Trophoblast cell (in vitro differentiated cells and primary cell): ENCODE measurements around the gene FAM3D.

ENCODE experiments used
- DNase-seq, 2 donors: peaks; one replicate each; pipeline ENCODE4 v3.0.0-alpha.2; 2016
- H2AFZ ChIP-seq: 2 replicates; pipeline ENCODE4 v1.6.1; 2013; ENCODE audit warnings: low read length, moderate library complexity, mild to moderate bottlenecking; ENCODE audit not compliant: insufficient read depth, poor library complexity
- H2AK5ac ChIP-seq: 2 replicates; pipeline ENCODE4 v1.6.1; 2013; ENCODE audit warnings: mild to moderate bottlenecking, low read length
- H2BK120ac ChIP-seq: 2 replicates; pipeline ENCODE4 v1.6.1; 2013; ENCODE audit warnings: low read length, mild to moderate bottlenecking, moderate library complexity; ENCODE audit not compliant: insufficient read depth, poor library complexity
- H2BK12ac ChIP-seq: 2 replicates; pipeline ENCODE4 v1.6.1; 2013; ENCODE audit warnings: mild to moderate bottlenecking, low read length, moderate library complexity
- H2BK5ac ChIP-seq: 2 replicates; pipeline ENCODE4 v1.6.1; 2013; ENCODE audit warnings: low read length, low read depth, moderate library complexity, mild to moderate bottlenecking; ENCODE audit not compliant: poor library complexity
- H3K14ac ChIP-seq: 2 replicates; pipeline ENCODE4 v1.6.1; 2013; ENCODE audit warnings: mild to moderate bottlenecking, low read length
- H3K18ac ChIP-seq: 2 replicates; pipeline ENCODE4 v1.6.1; 2013; ENCODE audit warnings: mild to moderate bottlenecking, low read length
- H3K23ac ChIP-seq: 2 replicates; pipeline ENCODE4 v1.6.1; 2013; ENCODE audit warnings: low read length
- H3K27ac ChIP-seq: 2 replicates; pipeline ENCODE4 v1.5.1; 2013; ENCODE audit warnings: low read depth, mild to moderate bottlenecking, inconsistent platforms, low read length, moderate library complexity
- H3K27me3 ChIP-seq: 2 replicates; pipeline ENCODE4 v1.6.1; 2013; ENCODE audit warnings: inconsistent platforms, mild to moderate bottlenecking, low read length, moderate library complexity; ENCODE audit not compliant: insufficient read depth
- H3K36me3 ChIP-seq, 2 experiments: 1 replicate in 1 of 2; 2 replicates in 1 of 2; pipeline ENCODE4 v1.6.1; 2013; ENCODE audit warnings: low read length in 2 of 2, mild to moderate bottlenecking in 2 of 2, moderate library complexity in 1 of 2; ENCODE audit not compliant: insufficient read depth in 2 of 2, control insufficient read depth in 1 of 2
- H3K4ac ChIP-seq: 2 replicates; pipeline ENCODE4 v1.6.1; 2013; ENCODE audit warnings: low read depth, mild to moderate bottlenecking, low read length, moderate library complexity
- H3K4me1 ChIP-seq, 2 experiments: 1 replicate in 1 of 2; 2 replicates in 1 of 2; pipeline ENCODE4 v1.6.1; 2013; ENCODE audit warnings: low read length in 2 of 2, mild to moderate bottlenecking in 2 of 2, moderate library complexity in 1 of 2; ENCODE audit not compliant: insufficient read depth in 2 of 2, control insufficient read depth in 1 of 2
- H3K4me2 ChIP-seq: 2 replicates; pipeline ENCODE4 v1.6.1; 2013; ENCODE audit warnings: inconsistent platforms, mild to moderate bottlenecking, low read length, moderate library complexity
- H3K4me3 ChIP-seq: 2 replicates; pipeline ENCODE4 v1.5.1; 2013; ENCODE audit warnings: mild to moderate bottlenecking, low read depth, low read length, inconsistent platforms
- H3K79me1 ChIP-seq: one replicate; pipeline ENCODE4 v1.6.1; 2013; ENCODE audit warnings: low read length
- H3K79me2 ChIP-seq: 2 replicates; pipeline ENCODE4 v1.6.1; 2013; ENCODE audit warnings: low read length, mild to moderate bottlenecking; ENCODE audit not compliant: control insufficient read depth, insufficient read depth, poor library complexity
- H3K9ac ChIP-seq: 2 replicates; pipeline ENCODE4 v1.6.1; 2013; ENCODE audit warnings: mild to moderate bottlenecking, low read length
- H3K9me3 ChIP-seq: 2 replicates; pipeline ENCODE4 v1.6.1; 2013; ENCODE audit warnings: low read depth, mild to moderate bottlenecking, control low read depth, inconsistent platforms, low read length; ENCODE audit not compliant: insufficient read depth
- H4K12ac ChIP-seq: 2 replicates; pipeline ENCODE4 v1.6.1; 2013; ENCODE audit warnings: low read depth, mild to moderate bottlenecking, low read length, moderate library complexity
- H4K8ac ChIP-seq: 2 replicates; pipeline ENCODE4 v1.6.1; 2013; ENCODE audit warnings: low read depth, mild to moderate bottlenecking, low read length, moderate library complexity
- H4K91ac ChIP-seq: one replicate; pipeline ENCODE4 v1.6.1; 2013; ENCODE audit warnings: low read depth, mild to moderate bottlenecking, low read length, moderate library complexity
- WGBS: extraction: QIAGEN DNeasy Blood & Tissue Kit; methylation state at CpG from one replicate; pipeline ENCODE4 v1.1.7; 2013; ENCODE audit warnings: missing lambda C conversion rate; ENCODE audit not compliant: insufficient read length, insufficient coverage; ENCODE audit errors: extremely low coverage; 5-methylcytosine and 5-hydroxymethylcytosine counted together

Gene FAM3D

DNA sequence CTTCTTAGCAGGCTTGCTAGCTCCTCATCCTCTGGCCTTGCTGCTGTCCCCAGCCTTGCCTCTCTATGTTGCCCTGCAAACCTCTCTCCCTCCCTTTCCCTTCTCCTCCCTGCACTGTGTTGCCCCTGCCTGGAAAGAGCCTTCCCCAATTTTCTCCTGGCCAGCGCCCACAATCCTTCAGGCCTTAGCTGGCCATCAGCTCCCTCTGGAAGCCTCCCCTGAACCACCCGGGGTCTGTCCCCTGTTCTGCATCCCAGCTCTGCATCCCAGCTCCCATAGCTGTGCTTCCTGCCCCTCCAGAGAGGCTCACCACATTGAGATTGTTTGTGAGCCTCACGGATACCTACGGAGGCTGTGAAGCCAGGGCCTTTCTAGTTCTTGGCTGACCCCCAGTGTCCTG, 23.7 kb downstream of the FAM3D start:
- no peak overlapping the region for H3K23ac ChIP-seq
- no peak overlapping the region for H4K12ac ChIP-seq
- H2BK5ac ChIP-seq, result no peak overlapping the region
- no peaks in the 10 kb centered on the region for H3K79me1 ChIP-seq
- H4K91ac ChIP-seq, result no peak overlapping the region
- H2BK120ac ChIP-seq, result no peak overlapping the region
- no peaks in the 10 kb centered on the region for H3K79me2 ChIP-seq
- H3K4me2 ChIP-seq, result no peak overlapping the region
- H3K36me3 ChIP-seq, result no peaks in the 10 kb centered on the region
- no peak overlapping the region for H3K27ac ChIP-seq
- no peak overlapping the region for H3K14ac ChIP-seq
- no peak overlapping the region for H2AFZ ChIP-seq
- H2BK12ac ChIP-seq, result no peak overlapping the region
- peaks cover 5% of the 10 kb centered on the region in 2 experiments for H3K4me1 ChIP-seq
- no CpG with 5 or more reads among the region's 4 CpGs for WGBS
- H3K9me3 ChIP-seq, result peaks cover 9% of the 10 kb centered on the region
- no peaks in the 10 kb centered on the region for H3K27me3 ChIP-seq
- H3K4ac ChIP-seq, result no peak overlapping the region
- no peak overlapping the region for H3K18ac ChIP-seq
- no peak overlapping the region for H4K8ac ChIP-seq
- no peak overlapping the region for H3K9ac ChIP-seq
- no peak overlapping the region for H3K4me3 ChIP-seq
- no peak overlapping the region for H2AK5ac ChIP-seq
- DNase-seq, result no peak

DNA sequence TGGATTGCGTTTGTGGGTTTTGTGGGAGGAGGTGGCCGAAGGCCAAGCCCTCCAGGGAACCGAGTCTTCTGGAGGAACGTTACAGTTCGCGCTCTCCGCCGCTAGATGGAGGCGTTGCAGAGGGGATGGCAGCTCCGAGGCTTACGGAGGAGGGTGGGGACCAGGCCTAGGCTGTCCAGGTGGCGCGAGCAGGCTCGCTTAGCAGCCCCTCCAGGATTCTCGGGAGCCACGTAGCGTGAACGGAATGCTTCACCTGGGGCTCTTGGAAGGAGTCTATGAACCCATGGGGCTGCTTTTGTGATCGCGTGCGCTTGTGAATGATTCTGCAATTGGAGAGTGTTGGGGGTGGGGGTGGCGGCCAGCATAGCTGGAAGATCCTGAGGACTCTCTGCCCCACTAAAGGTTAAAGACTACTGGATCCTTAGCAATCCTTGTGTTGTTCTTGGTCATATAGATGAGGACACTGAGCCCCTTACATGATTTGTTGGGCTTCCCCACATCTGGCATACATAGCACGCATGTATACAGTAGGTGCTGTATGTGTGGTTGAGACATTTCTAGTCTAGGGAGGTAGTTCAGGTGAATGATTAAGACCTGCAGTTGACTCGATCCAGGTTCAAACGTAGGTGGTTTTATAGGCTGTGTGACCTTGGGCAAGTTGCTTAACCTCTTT, 25.7 kb downstream of the FAM3D start:
- H3K23ac ChIP-seq, result no peak overlapping the region
- no peak overlapping the region for H2BK5ac ChIP-seq
- H2BK12ac ChIP-seq, result no peak overlapping the region
- no peak overlapping the region for H3K18ac ChIP-seq
- peaks cover 3% of the 10 kb centered on the region for H3K9me3 ChIP-seq
- no peak overlapping the region for H3K9ac ChIP-seq
- peak; percentile 46 to 80 for DNase-seq
- H2AK5ac ChIP-seq, result no peak overlapping the region
- peak overlapping the region; percentile 50 for H3K4me2 ChIP-seq
- H3K27me3 ChIP-seq, result no peaks in the 10 kb centered on the region
- no peaks in the 10 kb centered on the region for H3K79me1 ChIP-seq
- no peak overlapping the region for H2AFZ ChIP-seq
- no CpG with 5 or more reads among the region's 25 CpGs for WGBS
- H4K8ac ChIP-seq, result no peak overlapping the region
- H3K14ac ChIP-seq, result no peak overlapping the region
- no peaks in the 10 kb centered on the region for H3K36me3 ChIP-seq
- no peak overlapping the region for H4K91ac ChIP-seq
- no peak overlapping the region for H4K12ac ChIP-seq
- H3K27ac ChIP-seq, result no peak overlapping the region
- no peak overlapping the region for H3K4me3 ChIP-seq
- H2BK120ac ChIP-seq, result no peak overlapping the region
- peaks cover 5% of the 10 kb centered on the region in 2 experiments for H3K4me1 ChIP-seq
- no peak overlapping the region for H3K4ac ChIP-seq
- no peaks in the 10 kb centered on the region for H3K79me2 ChIP-seq

DNA sequence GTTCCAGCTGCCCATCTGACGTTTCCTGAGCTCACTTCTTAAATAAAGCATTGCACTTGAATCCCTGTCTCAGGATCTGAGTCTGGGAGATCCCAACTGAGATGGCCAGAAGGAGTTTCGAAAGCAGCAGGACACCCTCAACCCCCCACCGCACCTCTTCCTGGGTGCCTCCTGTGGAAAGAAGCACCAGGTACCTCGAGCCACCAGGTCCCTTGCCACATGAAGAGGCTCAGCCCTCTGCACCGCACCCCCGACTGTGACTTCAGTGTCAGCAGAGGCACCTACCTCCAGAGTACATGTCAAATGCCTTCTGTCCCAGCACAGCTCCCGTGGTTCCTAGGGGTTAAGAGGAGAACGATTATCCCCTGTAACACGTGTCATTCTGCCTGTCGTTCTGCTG, 26.7 kb downstream of the FAM3D start:
- DNase-seq, result no peak
- H3K27me3 ChIP-seq, result no peaks in the 10 kb centered on the region
- no peak overlapping the region for H3K14ac ChIP-seq
- no peak overlapping the region for H2BK5ac ChIP-seq
- H3K4me3 ChIP-seq, result no peak overlapping the region
- no peaks in the 10 kb centered on the region for H3K36me3 ChIP-seq
- H4K8ac ChIP-seq, result no peak overlapping the region
- no peak overlapping the region for H3K4ac ChIP-seq
- WGBS, result no CpG with 5 or more reads among the region's 10 CpGs
- no peak overlapping the region for H3K23ac ChIP-seq
- no peak overlapping the region for H3K18ac ChIP-seq
- no peaks in the 10 kb centered on the region for H3K79me1 ChIP-seq
- no peak overlapping the region for H3K4me2 ChIP-seq
- no peak overlapping the region for H4K91ac ChIP-seq
- H3K9me3 ChIP-seq, result peaks cover 3% of the 10 kb centered on the region
- H3K79me2 ChIP-seq, result no peaks in the 10 kb centered on the region
- no peak overlapping the region for H4K12ac ChIP-seq
- peaks cover 5% of the 10 kb centered on the region in 2 experiments for H3K4me1 ChIP-seq
- no peak overlapping the region for H2BK120ac ChIP-seq
- no peak overlapping the region for H3K9ac ChIP-seq
- no peak overlapping the region for H3K27ac ChIP-seq
- H2AFZ ChIP-seq, result no peak overlapping the region
- H2AK5ac ChIP-seq, result peak overlapping the region; percentile 57
- no peak overlapping the region for H2BK12ac ChIP-seq

GRCh38 chr3:58639001-58639400, 27.6 kb downstream of the FAM3D start:
- no peak overlapping the region for H3K18ac ChIP-seq
- no peak overlapping the region for H3K27ac ChIP-seq
- H4K91ac ChIP-seq, result no peak overlapping the region
- DNase-seq, result no peak
- H2BK12ac ChIP-seq, result no peak overlapping the region
- H2AFZ ChIP-seq, result no peak overlapping the region
- no CpG with 5 or more reads among the region's 4 CpGs for WGBS
- no peak overlapping the region for H3K4me2 ChIP-seq
- no peak overlapping the region for H4K12ac ChIP-seq
- H2BK120ac ChIP-seq, result no peak overlapping the region
- no peak overlapping the region for H4K8ac ChIP-seq
- no peaks in the 10 kb centered on the region for H3K27me3 ChIP-seq
- no peak overlapping the region for H3K9ac ChIP-seq
- H3K79me2 ChIP-seq, result no peaks in the 10 kb centered on the region
- no peak overlapping the region for H3K23ac ChIP-seq
- H2BK5ac ChIP-seq, result no peak overlapping the region
- no peak overlapping the region for H2AK5ac ChIP-seq
- H3K79me1 ChIP-seq, result no peaks in the 10 kb centered on the region
- H3K36me3 ChIP-seq, result no peaks in the 10 kb centered on the region
- H3K4me1 ChIP-seq, result peaks cover 5% of the 10 kb centered on the region in 2 experiments
- H3K4me3 ChIP-seq, result no peak overlapping the region
- H3K14ac ChIP-seq, result no peak overlapping the region
- H3K4ac ChIP-seq, result no peak overlapping the region
- peaks cover 3% of the 10 kb centered on the region for H3K9me3 ChIP-seq
